ENCODE data around the gene FGF18. TPM values are rescaled to one million over a fixed set of nuclear protein-coding genes. Genes with fewer than 3 reads are reported as not detected.

FGF18 gene
- total RNA-seq, 1 donor from 2014 or later: 1.7 TPM

DNA sequence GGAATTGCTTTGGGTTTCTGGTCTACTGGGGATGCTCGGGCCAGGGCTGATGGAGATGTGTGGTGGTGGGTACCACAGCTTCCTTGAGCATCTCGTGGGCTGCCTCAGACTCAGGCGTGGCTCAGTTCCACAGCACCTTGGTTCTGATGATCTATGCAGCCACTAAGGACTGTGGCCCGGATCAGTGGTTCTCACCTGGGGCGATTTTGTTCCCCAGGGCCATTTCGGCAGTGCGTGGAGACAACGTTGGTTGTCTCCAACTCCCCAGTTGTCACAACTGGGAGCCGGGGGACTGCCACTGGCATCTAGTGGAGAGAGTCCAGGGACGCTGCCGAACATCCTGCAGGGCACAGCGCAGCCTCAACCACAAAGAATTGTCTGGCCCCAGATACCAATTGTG lies 47.7 kb downstream of the FGF18 start:
- H3K4me3 Mint-ChIP-seq: no peak overlapping the region

GRCh38 chr5:171469326-171469725 lies 49.9 kb downstream of the FGF18 start:
- Mint-ChIP-seq H3K36me3 (no peaks in the 10 kb centered on the region), H3K27me3 (peaks cover 5% of the 10 kb centered on the region), H3K9me3 (no peaks in the 10 kb centered on the region), H3K4me1 (ENCODE audit: unreplicated experiment) (peaks cover 11% of the 10 kb centered on the region), H3K27ac (peak overlapping the region; percentile 6), H3K4me3 (no peak overlapping the region)
- TF ChIP-seq, protein P1, sequence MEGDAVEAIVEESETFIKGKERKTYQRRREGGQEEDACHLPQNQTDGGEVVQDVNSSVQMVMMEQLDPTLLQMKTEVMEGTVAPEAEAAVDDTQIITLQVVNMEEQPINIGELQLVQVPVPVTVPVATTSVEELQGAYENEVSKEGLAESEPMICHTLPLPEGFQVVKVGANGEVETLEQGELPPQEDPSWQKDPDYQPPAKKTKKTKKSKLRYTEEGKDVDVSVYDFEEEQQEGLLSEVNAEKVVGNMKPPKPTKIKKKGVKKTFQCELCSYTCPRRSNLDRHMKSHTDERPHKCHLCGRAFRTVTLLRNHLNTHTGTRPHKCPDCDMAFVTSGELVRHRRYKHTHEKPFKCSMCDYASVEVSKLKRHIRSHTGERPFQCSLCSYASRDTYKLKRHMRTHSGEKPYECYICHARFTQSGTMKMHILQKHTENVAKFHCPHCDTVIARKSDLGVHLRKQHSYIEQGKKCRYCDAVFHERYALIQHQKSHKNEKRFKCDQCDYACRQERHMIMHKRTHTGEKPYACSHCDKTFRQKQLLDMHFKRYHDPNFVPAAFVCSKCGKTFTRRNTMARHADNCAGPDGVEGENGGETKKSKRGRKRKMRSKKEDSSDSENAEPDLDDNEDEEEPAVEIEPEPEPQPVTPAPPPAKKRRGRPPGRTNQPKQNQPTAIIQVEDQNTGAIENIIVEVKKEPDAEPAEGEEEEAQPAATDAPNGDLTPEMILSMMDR (conservative IDR thresholded peaks at IDR 0.05): no peak
- DNase-seq (ENCODE audit: extremely low spot score, unreplicated experiment): no peak

More for the DNA sequence above, 47.7 kb downstream of the FGF18 start:
- no peaks in the 10 kb centered on the region for H3K9me3 Mint-ChIP-seq
- H3K27ac Mint-ChIP-seq: no peak overlapping the region
- no peak for DNase-seq (ENCODE audit: extremely low spot score, unreplicated experiment)
- H3K4me1 Mint-ChIP-seq (ENCODE audit: unreplicated experiment): peaks cover 15% of the 10 kb centered on the region
- peaks cover 5% of the 10 kb centered on the region for H3K27me3 Mint-ChIP-seq
- TF ChIP-seq, protein P1 (conservative IDR thresholded peaks at IDR 0.05): no peak
- H3K36me3 Mint-ChIP-seq: no peaks in the 10 kb centered on the region

DNA sequence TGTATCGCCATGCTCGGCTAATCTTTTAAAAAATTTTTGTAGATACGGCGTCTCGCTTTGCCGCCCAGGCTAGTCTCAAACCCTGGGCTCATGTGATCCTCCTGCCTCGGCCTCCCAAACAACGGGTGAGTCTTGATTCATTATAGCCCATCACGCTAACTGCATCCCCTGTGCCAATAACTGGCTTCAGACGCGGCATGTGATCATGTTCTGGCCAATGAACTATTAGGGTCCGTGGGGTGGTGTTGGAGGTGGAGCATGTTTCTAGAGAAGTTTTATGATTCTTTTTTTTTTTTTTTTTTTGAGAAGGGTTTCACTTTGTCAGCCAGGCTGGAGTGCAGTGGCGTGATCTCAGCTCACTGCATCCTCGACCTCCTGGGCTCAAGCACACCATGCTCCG lies 51.0 kb downstream of the FGF18 start:
- H3K27me3 Mint-ChIP-seq: peaks cover 5% of the 10 kb centered on the region
- no peaks in the 10 kb centered on the region for H3K36me3 Mint-ChIP-seq
- DNase-seq (ENCODE audit: extremely low spot score, unreplicated experiment): no peak

DNA sequence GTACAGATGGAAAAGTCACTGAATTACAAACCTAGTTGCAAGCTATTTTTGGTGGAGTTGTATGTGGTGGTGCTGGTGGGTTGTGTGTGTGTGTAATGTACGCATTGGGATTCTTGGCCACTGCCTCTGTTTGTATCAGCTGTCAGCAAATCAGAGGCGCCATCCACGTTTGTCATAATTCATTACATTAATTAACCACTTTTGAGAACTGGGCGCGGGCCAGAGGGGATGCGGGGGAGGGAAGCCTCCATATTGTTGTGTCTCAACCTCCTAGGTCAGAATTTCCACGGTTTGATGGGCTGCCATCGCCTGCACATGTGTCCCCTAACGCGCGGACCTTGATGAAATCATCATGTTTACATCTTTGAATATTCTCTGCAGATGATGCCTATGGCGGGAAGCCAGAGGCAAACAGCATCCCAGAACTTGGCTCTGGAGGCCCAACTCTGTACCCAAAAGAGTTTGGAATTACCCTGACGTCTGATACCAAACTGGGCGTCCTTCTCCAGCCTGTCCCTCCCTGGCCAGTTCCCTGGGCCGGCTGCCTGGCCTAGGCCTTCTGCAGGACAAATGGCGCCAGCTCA lies 54.9 kb downstream of the FGF18 start:
- H3K27me3 Mint-ChIP-seq: no peaks in the 10 kb centered on the region
- H3K27ac Mint-ChIP-seq: no peak overlapping the region
- DNase-seq (ENCODE audit: extremely low spot score, unreplicated experiment): no peak
- TF ChIP-seq, protein P1 (conservative IDR thresholded peaks at IDR 0.05): no peak
- H3K4me3 Mint-ChIP-seq: no peak overlapping the region
- H3K9me3 Mint-ChIP-seq: no peaks in the 10 kb centered on the region
- no peaks in the 10 kb centered on the region for H3K36me3 Mint-ChIP-seq
- peaks cover 7% of the 10 kb centered on the region for H3K4me1 Mint-ChIP-seq (ENCODE audit: unreplicated experiment)

More for the DNA sequence above, 51.0 kb downstream of the FGF18 start:
- H3K4me1 Mint-ChIP-seq (ENCODE audit: unreplicated experiment): peaks cover 11% of the 10 kb centered on the region
- H3K27ac Mint-ChIP-seq: no peak overlapping the region
- TF ChIP-seq, protein P1 (conservative IDR thresholded peaks at IDR 0.05): no peak
- no peak overlapping the region for H3K4me3 Mint-ChIP-seq
- H3K9me3 Mint-ChIP-seq: no peaks in the 10 kb centered on the region

GRCh38 chr5:171475596-171475995 lies 56.1 kb downstream of the FGF18 start:
- no peak for DNase-seq (ENCODE audit: extremely low spot score, unreplicated experiment)
- peaks cover 9% of the 10 kb centered on the region for H3K4me1 Mint-ChIP-seq (ENCODE audit: unreplicated experiment)
- H3K4me3 Mint-ChIP-seq: no peak overlapping the region
- H3K27ac Mint-ChIP-seq: no peak overlapping the region
- no peaks in the 10 kb centered on the region for H3K9me3 Mint-ChIP-seq
- TF ChIP-seq, protein P1 (conservative IDR thresholded peaks at IDR 0.05): no peak
- H3K36me3 Mint-ChIP-seq: no peaks in the 10 kb centered on the region
- H3K27me3 Mint-ChIP-seq: no peaks in the 10 kb centered on the region
